Activated T-helper 1 cell treated with Interleukin-2 at 50 U/mL for 16 hours (primary cell): ENCODE measurements around the gene CPNE2.
"Not testable (repeated sequence)": the region's sequence is repeated elsewhere in the genome, so short reads cannot be mapped to it uniquely, and the experiment has no call there.

Experiments used
- DNase-seq: peaks from one replicate; pipeline ENCODE4 v3.0.0-alpha.2; 2020; ENCODE audit warnings: low read depth

CPNE2 gene

GRCh38 chr16:57069635-57070370, 22.6 kb upstream of the CPNE2 start:
- DNase-seq, result no peak

DNA sequence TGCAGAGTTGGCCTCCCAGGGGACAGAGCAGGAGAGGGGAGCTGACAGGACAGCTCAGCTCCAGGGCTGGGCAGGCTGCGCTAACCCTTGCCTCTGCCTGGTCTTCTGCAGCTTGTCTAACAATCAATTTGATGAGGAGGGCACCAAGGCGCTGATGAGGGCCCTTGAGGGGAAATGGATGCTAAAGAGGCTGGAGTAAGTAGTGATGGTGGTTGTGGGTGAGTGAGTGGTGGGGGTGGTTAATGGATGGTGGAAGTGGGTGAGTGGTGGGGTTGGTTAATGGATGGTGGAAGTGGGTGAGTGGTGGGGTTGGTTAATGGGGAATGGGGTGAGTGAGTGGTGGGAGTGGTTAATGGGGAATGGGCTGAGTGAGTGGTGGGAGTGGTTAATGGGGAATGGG, 22.0 kb upstream of the CPNE2 start:
- no peak for DNase-seq

DNA sequence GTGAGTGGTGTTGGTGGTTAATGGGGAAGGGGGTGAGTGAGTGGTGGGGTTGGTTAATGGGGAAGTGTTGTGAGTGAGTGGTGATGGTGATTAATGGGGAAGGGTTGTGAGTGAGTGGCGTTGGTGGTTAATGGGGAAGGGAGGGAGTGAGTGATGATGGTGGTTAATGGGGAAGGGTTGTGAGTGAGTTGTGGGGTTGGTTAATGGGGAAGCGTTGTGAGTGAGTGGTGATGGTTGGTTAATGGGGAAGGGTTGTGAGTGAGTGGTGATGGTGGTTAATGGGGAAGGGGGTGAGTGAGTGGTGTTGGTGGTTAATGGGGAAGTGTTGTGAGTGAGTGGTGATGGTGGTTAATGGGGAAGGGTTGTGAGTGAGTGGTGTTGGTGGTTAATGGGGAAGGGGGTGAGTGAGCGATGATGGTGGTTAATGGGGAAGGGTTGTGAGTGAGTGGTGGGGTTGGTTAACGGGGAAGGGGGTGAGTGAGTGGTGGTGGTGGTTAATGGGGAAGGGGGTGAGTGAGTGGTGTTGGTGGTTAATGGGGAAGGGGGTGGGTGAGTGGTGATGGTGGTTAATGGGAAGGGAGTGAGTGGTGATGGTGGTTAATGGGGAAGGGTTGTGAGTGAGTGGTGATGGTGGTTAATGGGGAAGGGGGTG, 21.2 kb upstream of the CPNE2 start:
- DNase-seq, result not testable (repeated sequence)

GRCh38 chr16:57071831-57072582, 20.4 kb upstream of the CPNE2 start:
- no peak for DNase-seq

- DNase-seq, result no peak
Measured at GRCh38 chr16:57072616-57073275, 19.6 kb upstream of the CPNE2 start.

DNA sequence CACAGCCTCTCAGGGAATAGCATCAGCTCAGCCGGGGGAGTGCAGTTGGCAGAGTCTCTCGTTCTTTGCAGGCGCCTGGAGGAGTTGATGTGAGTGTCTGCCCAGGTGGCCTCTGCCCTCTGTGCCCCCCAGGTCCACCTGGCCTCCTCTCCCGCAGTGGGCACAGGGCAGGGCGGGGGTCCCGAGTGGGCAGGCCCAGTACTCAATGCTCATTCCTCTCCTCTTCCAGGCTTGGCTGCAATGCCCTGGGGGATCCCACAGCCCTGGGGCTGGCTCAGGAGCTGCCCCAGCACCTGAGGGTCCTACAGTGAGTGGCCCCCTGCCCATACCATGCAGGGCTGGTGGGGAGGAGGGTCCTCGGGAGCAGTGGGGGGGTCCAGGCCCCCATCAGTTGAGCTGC, 14.7 kb upstream of the CPNE2 start:
- DNase-seq, result no peak

DNA sequence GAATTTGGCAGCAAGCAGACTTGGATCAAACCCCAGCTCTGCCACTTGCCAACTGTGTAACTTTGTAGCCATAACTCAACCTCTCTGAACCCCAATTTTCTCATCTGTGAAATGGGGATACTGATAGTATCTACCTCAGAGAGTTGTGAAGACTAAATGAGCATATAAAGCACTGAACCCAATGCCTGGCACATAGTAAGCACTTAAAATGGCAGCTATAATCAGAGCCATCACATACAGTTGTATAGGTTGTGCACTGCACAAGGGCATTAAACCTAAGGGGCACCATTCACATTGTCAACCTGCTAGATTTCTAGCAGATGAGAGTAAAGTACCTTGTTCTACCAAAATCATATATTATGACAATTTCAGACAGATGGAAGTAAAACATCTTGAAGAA, 10.6 kb upstream of the CPNE2 start:
- DNase-seq, result no peak

- no peak for DNase-seq
Measured at GRCh38 chr16:57082664-57083063, 9.7 kb upstream of the CPNE2 start.

- no peak for DNase-seq
Measured at GRCh38 chr16:57083485-57084126, 8.8 kb upstream of the CPNE2 start.

DNA sequence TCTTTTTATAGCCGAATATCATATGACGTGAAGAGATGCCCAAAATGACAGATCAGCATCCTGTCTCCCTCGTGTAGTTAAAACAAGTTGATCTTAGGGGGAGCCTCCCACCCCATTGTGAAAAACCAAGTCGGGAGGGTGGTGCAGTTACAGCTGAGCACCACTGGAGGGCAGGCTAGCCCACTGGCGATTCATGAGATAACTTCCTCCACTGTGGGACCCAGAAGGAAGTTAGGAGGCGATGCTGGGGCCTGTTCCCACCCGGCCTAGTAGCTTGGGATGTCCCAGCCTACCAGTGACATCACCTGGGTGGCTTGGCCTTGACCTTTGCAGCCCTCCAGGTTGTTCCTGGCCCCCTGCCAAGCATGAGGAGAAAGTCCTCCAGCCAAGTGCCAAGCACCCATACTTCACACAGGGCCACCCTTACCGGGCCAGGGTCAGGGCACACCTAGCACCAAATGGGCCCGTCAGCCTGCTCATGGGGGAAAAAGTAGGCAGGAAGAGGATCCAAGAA, 8.1 kb upstream of the CPNE2 start:
- DNase-seq, result peak; percentile 56

- DNase-seq, result no peak
Measured at GRCh38 chr16:57084996-57085395, 7.4 kb upstream of the CPNE2 start.

DNA sequence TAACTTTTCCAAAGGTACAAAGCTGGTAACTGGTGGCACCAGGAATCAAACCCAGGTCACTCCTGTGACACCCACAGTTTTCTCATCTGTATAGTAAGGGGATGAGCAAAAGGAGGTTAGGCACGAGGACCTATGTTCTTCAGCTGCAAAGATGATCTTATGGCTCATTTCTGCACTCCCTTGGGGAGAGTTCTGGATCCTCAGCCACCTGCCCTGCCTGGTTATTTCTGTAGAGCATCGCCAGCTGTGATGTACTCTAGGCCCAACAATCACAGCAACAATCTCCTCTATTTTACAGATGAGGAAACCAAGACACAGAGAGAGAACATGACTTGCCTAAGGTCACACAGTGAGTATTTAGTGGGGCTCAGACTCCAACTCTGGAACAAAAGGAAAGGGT, 5.4 kb upstream of the CPNE2 start:
- no peak for DNase-seq

DNA sequence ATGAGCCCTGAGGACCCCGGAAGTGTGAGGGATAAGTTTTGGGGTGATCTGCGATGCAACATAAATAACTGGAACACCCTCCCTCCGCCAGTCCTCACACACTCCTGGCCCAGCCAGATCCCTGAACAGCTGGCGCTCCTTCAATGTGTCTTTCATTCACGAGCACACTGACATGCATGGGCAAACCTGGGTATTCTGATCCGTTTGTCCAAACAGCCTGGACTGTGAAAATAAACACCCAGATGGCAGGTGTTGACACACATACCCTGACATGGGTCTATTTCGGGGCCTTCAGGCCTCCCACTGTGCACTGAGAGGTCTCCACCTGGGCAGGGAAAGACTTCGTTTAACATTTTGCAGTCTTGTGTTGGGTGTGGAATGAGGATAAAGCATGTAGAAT, 3.0 kb upstream of the CPNE2 start:
- no peak for DNase-seq

GRCh38 chr16:57091200-57091974, 996 bp upstream of the CPNE2 start:
- DNase-seq, result no peak

DNA sequence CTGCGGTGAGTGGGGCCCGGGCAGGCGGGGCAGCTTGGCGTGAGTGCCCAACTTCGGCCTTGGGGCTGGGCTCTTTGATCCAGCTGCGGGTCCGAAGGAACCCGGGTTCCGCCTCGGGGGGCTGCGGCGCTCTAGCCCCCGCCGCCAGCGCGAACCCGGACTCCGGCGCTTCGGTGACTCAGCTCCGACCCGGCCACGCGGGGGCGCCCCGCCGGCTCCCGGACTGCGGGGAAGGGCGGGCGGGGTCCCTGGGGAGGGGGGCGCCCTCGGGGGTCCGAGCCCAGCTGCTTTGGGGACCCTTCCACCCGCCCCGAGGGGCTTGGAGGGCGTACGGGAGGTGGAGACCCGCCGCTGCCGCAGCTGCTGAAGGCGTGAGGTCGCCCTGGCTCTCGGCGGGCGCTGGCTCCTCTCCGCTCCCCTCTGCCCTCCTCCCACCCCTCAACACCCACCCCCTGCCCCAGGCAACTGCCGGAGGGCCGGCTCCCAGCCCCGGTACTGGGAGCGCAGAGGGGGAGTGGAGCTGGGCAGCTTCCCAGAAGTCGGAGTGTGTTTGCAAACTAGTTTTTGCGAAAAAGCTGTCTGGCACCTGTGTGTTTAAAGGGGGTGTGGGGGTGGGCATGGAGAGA, 516 bp downstream of the CPNE2 start:
- peak; percentile 30 for DNase-seq

GRCh38 chr16:57093666-57094564, 1.5 kb downstream of the CPNE2 start:
- no peak for DNase-seq

DNA sequence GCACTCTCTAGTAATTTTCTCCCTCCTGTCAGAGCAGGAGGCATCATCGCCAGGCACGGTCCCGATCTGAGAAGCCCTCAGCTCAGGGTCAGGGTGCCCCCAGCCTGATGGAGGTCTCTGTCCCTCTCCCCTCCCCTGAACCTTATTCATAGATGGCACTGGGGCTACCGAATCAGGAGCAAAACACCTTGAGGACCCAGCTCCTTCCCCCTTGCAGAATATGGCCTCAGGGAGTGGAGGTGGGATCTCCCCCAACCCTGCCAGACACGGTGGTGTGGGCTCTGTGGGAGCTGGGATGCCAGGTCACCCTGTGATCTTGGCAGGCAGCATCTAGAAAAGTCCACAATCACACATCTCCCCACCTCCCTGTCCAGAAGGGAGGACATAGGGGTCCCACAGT, 2.5 kb downstream of the CPNE2 start:
- DNase-seq, result no peak

DNA sequence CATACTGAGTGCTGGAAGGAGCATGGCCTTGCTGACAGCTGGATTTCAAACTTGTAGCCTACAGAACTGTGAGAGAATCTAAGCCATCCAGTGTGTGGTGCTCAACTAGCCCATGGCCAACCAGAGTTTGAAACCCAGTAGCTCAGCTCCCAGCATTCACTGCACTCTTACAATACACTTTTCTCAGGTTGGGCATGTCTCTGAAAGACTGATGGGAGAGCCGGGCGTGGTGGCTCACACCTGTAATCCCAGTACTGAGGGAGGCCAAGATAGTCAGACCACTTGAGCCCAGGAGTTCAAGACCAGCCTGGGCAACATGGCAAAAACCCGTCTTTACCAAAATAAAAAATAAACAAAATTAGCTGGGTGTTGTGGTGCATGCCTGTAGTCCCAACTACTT, 3.8 kb downstream of the CPNE2 start:
- DNase-seq, result no peak

DNA sequence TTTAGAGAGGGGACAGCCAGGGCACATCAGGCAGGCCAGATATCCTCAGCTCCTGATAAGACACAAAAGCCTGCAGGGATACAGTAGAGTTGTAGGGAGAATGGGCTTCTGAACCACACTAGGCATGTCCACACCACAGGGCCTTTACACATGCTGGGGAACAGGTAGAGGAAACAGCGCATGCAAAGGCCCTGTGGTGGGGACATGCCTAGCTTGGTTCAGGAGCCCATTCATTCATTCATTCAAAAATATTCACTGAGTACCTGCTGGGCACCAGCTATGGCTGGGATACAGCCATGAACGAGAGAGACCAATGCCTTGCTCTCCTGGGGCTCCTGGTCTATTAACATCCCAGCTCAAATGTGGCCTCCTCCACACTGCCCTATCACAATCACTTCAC, 4.4 kb downstream of the CPNE2 start:
- DNase-seq, result no peak
